AG04450 (cell line): ENCODE measurements around the gene LRMDA. TPM values are rescaled to one million over a fixed set of nuclear protein-coding genes. Genes with fewer than 3 reads are reported as not detected.

Source experiments
- CTCF ChIA-PET: fragments of 300-600, 350-600 bp; formaldehyde crosslinking; extraction: SDS; loops from one replicate; lab custom pipeline; 2022; ENCODE audit warnings: antibody characterized with exemption, inconsistent platforms; lab: Charles Lee
- POLR2A ChIA-PET: fragments of 350-600 bp; formaldehyde crosslinking; extraction: SDS; loops from one replicate; lab custom pipeline; 2021; ENCODE audit warnings: antibody characterized with exemption, inconsistent platforms; lab: Yijun Ruan, JAX
- DNase-seq: peaks from one replicate; pipeline ENCODE4 v3.0.0-alpha.2; 2011; ENCODE audit warnings: low read depth, low spot score
- H3K27ac ChIP-seq: one replicate; pipeline ENCODE4 v1.5.1; 2012; ENCODE audit warnings: low read depth, low read length, control low read depth
- H3K27me3 ChIP-seq: one replicate; pipeline ENCODE4 v1.6.0; 2012; ENCODE audit warnings: low read length; ENCODE audit not compliant: control insufficient read depth, insufficient read depth
- H3K4me3 ChIP-seq: 2 replicates; pipeline ENCODE4 v1.5.1; 2011; ENCODE audit warnings: mild to moderate bottlenecking, low read depth, low read length, control low read depth
- H3K9me3 ChIP-seq: 2 replicates; pipeline ENCODE4 v1.5.1; 2012; ENCODE audit warnings: low read length; ENCODE audit not compliant: control insufficient read depth, insufficient read depth
- polyA plus RNA-seq: library from polyadenylated mRNA; depleted of rRNA; stranded (reverse); fragments of >200 nt; gene quantifications from 2 replicates; pipeline ENCODE4 v1.2.3, GENCODE V29; 2011
- TF ChIP-seq, protein P1 (sequence below): IDR thresholded peaks from 2 replicates; pipeline ENCODE4 v1.5.1; 2011; ENCODE audit warnings: low read depth, low read length, control low read depth, inconsistent platforms

LRMDA gene
- polyA plus RNA-seq, 1 experiment: 0.12 TPM

- Histone ChIP-seq H3K27me3 (peaks cover 27% of the 10 kb centered on the region), H3K27ac (no peak overlapping the region), H3K9me3 (no peaks in the 10 kb centered on the region), H3K4me3 (no peak overlapping the region)
- ChIA-PET CTCF (no interaction called here), POLR2A (no interaction called here)
- no peak for DNase-seq
- TF ChIP-seq, protein P1, sequence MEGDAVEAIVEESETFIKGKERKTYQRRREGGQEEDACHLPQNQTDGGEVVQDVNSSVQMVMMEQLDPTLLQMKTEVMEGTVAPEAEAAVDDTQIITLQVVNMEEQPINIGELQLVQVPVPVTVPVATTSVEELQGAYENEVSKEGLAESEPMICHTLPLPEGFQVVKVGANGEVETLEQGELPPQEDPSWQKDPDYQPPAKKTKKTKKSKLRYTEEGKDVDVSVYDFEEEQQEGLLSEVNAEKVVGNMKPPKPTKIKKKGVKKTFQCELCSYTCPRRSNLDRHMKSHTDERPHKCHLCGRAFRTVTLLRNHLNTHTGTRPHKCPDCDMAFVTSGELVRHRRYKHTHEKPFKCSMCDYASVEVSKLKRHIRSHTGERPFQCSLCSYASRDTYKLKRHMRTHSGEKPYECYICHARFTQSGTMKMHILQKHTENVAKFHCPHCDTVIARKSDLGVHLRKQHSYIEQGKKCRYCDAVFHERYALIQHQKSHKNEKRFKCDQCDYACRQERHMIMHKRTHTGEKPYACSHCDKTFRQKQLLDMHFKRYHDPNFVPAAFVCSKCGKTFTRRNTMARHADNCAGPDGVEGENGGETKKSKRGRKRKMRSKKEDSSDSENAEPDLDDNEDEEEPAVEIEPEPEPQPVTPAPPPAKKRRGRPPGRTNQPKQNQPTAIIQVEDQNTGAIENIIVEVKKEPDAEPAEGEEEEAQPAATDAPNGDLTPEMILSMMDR: no peak
Measured at GRCh38 chr10:75418293-75418692, 13.1 kb upstream of the LRMDA start.

- ChIA-PET POLR2A (no interaction called here), CTCF (no interaction called here)
- H3K27me3 ChIP-seq: peaks cover 24% of the 10 kb centered on the region
- H3K4me3 ChIP-seq: no peak overlapping the region
- no peak for DNase-seq
- TF ChIP-seq, protein P1: no peak
- H3K27ac ChIP-seq: no peak overlapping the region
- no peaks in the 10 kb centered on the region for H3K9me3 ChIP-seq
Measured at GRCh38 chr10:75418712-75419111, 12.7 kb upstream of the LRMDA start.

DNA sequence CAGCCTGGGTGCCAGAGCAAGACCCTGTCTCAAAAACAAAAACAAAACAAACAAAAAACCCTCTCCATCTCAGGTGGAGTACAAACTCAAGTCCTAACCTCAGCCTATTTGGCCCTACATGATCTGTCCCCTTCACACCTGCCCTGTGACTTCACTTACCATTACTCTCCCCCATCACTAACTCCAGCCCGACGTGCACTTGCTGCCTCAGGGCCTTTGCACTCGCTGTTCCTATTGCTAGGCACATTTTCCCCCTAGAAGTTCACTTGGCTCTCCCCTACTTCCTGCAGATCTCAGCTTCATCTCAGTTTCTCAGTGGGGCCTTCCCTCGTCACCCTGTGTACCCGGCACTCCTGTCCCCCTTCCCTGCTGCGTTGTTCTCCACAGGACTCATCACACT lies 8.5 kb upstream of the LRMDA start:
- no peak overlapping the region for H3K4me3 ChIP-seq
- H3K9me3 ChIP-seq: no peaks in the 10 kb centered on the region
- H3K27ac ChIP-seq: no peak overlapping the region
- ChIA-PET CTCF (no interaction called here), POLR2A (no interaction called here)
- no peak for DNase-seq
- TF ChIP-seq, protein P1: no peak
- peaks cover 6% of the 10 kb centered on the region for H3K27me3 ChIP-seq

DNA sequence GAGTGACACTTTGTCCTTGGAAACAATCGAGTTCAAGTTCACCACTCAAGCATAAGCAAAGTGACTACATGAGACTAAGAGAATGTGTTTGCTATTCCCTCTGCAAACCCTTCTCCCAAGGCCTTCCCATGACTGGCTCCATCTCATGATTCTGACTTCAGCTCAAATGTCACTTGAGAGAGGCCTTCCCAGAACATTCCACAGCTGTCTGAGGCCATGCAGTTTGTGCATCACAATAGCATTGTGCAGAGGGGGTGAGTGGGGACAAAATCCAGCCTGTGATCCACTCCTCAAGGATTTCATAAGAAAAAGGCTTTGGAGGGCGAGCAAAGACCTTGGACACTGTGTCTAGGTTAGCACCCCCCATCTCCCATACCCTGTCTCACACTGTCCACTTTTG lies 6.9 kb upstream of the LRMDA start:
- ChIA-PET POLR2A (no interaction called here), CTCF (interaction anchor here (0.7 kb wide), 1 partner anchor 612 kb away, joined by 3 read pairs; no protein-coding TSS in a partner anchor)
- Histone ChIP-seq H3K27me3 (peaks cover 8% of the 10 kb centered on the region), H3K9me3 (no peaks in the 10 kb centered on the region), H3K4me3 (no peak overlapping the region), H3K27ac (no peak overlapping the region)
- DNase-seq: no peak
- TF ChIP-seq, protein P1: no peak

DNA sequence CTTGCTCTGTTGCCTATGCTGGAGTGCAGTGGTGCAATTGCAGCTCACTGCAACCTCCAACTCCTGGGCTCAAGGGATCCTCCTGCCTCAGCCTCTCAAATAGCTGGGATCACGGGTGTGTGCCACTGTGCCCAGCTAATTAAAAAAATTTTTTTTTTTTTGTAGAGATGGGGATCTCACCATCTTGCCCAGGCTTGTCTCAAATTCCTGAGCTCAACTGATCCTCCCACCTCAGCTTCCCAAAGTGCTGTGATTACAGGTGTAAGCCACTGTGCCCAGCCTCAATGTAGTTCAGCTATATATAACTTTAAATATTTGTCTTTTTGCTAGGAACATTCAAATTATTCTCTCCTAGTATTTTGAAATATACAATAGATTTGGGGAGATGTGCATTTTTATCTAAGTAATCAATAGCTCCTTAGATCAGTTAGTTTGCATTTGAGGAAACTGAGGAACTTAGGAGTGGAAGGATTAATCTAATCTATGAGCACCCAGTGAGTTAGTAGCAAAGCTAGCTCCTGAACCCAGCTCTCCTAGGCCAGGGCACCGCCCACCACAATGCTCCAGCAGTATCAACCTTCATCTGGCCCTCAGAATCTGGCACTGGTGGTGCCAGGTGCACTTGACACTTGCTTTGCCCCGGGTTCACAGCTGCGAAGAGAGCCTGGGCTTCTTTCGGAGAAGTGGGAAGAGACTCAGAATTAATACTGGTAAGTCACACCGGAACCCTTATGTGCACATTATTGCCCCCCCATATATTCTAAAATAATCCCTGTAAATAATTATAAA lies 5.9 kb upstream of the LRMDA start:
- CTCF ChIA-PET: interaction anchor here (0.7 kb wide), 1 partner anchor 611 kb away, joined by 3 read pairs; no protein-coding TSS in a partner anchor
- TF ChIP-seq, protein P1: no peak
- no peak for DNase-seq
- no peak overlapping the region for H3K4me3 ChIP-seq
- no peak overlapping the region for H3K27ac ChIP-seq
- POLR2A ChIA-PET: no interaction called here
- peaks cover 8% of the 10 kb centered on the region for H3K27me3 ChIP-seq
- no peaks in the 10 kb centered on the region for H3K9me3 ChIP-seq
